ENCODE measurements around the gene ITIH4.

ITIH4 gene

GRCh38 chr3:52801839-52802238 lies 28.6 kb downstream of the ITIH4 start:
- DNase-seq, result no peak

- no peak for DNase-seq
Observed at GRCh38 chr3:52800079-52800478, 30.4 kb downstream of the ITIH4 start.

- DNase-seq, result no peak
Observed at GRCh38 chr3:52798978-52799476, 31.4 kb downstream of the ITIH4 start.

- no peak for DNase-seq
Observed at GRCh38 chr3:52798376-52798977, 32.0 kb downstream of the ITIH4 start.

- no peak for DNase-seq
Observed at GRCh38 chr3:52796411-52796810, 34.1 kb downstream of the ITIH4 start.

- no peak for DNase-seq
Observed at GRCh38 chr3:52795298-52795900, 35.1 kb downstream of the ITIH4 start.

DNA sequence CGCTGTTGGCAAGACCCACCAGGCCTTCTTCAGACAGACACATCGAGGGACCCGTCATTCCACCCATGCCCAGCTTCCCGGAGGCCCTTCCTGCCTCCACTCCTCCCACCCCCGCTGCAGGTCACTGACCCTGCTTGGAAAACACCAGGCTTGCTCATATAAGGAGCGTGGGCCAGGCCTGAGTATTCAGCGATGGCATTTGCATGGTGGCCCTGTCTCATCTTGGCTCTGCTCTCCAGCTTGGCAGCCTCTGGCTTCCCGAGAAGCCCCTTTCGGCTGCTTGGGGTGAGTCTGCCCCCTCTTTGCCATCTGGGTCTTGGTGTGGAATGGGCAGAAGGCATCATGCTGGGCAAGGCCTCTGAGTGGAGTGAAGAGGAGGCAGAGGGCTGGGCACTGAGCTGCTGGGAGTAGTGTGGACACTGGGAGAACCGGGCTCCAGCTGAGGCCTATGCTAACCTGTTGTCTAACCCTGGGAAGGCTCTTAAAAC lies 35.8 kb downstream of the ITIH4 start, which contains the start of gene ITIH3:
Gene ITIH3 (plus strand): TSS at position 185 of the 488 bp plus-strand sequence. CDS start 8 bp downstream, at position 193.
- no peak for DNase-seq

DNA sequence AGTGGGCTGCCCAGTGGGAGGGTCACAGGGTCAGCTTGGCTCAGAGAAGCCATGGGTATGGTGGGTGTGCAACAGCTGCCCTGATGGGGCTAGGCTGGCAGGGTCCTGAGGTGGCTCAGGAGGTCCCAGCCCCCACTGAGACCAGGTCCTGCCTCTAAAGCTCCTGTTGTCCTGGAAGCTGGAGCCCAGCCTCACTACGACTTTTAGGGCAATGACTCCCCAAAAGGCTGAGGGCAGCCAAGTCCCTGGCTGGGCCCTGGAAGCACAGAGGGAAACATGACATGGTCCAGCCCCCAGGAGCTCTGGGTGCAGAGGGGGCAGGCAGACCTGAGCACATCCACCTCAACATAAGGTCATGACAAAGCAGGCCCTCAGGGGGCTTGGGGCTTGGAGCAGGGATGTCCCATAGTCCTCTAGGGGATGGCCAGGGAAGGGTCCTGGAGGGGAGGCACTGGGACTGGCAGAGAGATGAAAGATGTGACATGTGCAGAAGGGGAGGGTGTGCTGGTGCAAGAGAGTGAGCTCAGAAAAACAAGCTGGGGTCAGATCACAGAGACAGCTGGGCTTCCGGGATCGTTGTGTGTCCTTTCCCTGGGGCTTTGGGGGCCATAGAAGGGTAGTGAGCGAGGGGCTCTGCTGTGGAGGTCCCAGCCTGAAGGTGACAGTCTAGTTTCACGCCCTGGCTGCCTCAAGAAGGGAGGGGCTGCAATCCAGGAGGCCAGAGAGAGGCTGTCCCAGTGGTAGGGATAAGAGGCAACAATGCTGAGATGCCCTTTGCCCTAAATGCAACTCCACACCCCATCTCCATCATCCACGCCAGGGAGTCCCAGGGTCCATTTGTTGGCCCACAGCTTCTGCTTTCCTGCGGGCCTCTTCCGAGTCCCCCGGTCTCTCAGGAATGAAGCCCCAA lies 36.5 kb downstream of the ITIH4 start:
- no peak for DNase-seq

GRCh38 chr3:52792961-52793695 lies 37.3 kb downstream of the ITIH4 start:
- DNase-seq, result no peak

- DNase-seq, result no peak
Observed at GRCh38 chr3:52792413-52792812, 38.1 kb downstream of the ITIH4 start.

GRCh38 chr3:52791928-52792327 lies 38.5 kb downstream of the ITIH4 start:
- DNase-seq, result no peak

- DNase-seq, result no peak
Observed at GRCh38 chr3:52791366-52791765, 39.1 kb downstream of the ITIH4 start.

DNA sequence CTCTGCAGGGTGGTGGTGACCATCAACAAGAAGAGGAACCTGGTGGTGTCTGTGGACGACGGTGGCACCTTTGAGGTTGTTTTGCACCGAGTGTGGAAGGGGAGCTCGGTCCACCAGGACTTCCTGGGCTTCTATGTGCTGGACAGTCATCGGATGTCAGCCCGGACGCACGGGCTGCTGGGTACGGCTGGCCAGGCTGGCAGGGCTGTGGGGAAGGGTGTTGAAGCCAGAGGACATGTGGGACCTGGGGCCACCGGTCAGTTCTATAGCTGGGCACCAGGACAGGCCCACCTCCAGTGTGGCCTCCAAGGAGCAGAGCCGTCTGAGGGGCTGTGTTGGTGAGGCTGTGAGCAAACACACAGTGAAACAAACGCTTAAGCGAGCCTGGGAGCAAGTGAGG lies 39.7 kb downstream of the ITIH4 start:
- DNase-seq, result no peak

GRCh38 chr3:52790337-52790736 lies 40.1 kb downstream of the ITIH4 start:
- no peak for DNase-seq

- no peak for DNase-seq
Observed at GRCh38 chr3:52789746-52790040, 40.8 kb downstream of the ITIH4 start.

GRCh38 chr3:52788890-52789745 lies 41.4 kb downstream of the ITIH4 start:
- no peak for DNase-seq

GRCh38 chr3:52787672-52788625 lies 42.5 kb downstream of the ITIH4 start:
- no peak for DNase-seq

DNA sequence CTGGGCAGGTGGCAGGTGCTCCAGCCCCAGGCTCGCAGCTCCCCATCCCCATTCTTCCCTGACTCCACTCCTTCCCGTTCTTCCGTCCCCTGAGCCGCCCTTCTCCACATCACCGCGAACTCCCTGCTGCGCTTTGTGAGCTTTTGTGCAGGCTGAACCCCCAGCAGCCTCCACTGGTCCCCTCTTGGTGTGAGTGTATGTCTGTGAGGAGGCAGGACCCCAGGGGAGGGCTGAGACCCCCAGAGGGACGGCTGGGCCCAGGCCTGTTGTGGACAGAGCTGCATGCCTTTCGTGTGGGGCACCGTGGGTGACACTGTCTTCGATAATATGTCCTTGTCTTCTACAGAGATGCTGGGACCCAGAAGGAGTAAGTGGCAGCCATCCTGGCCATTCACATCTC lies 43.2 kb downstream of the ITIH4 start:
- no peak for DNase-seq

All from amygdala (tissue), 56 donors.